ENCODE measurements around the gene MGAT4B.

The MGAT4B gene

DNA sequence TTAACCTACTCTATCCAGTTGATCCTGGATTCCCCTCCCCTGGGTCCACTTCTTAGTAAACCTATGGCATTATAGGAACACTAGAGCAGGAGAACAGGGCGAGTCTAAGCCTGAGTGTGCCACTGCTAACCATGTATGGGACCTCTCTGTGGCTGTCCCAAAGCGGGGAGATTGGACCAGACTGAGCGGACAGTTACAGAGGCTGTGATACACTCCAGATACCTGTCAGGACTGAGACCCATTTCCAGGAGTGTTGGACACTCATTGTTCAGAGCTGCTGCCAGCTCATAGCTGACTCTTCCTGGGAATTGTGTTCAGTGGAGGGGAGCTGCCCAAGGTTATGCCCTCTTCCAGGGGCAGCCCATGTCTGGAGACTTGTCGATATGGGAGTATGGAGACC lies 24.8 kb downstream of the MGAT4B start:
- no peak for TF ChIP-seq ZNF70 (CRISPR knock-in tag; IDR thresholded peaks at IDR 0.05)
- no peak for TF ChIP-seq ISL1 (CRISPR knock-in tag; IDR thresholded peaks at IDR 0.05)
- no peak for TF ChIP-seq SNAI2 (CRISPR knock-in tag; IDR thresholded peaks at IDR 0.05)
- TF ChIP-seq, protein P1, sequence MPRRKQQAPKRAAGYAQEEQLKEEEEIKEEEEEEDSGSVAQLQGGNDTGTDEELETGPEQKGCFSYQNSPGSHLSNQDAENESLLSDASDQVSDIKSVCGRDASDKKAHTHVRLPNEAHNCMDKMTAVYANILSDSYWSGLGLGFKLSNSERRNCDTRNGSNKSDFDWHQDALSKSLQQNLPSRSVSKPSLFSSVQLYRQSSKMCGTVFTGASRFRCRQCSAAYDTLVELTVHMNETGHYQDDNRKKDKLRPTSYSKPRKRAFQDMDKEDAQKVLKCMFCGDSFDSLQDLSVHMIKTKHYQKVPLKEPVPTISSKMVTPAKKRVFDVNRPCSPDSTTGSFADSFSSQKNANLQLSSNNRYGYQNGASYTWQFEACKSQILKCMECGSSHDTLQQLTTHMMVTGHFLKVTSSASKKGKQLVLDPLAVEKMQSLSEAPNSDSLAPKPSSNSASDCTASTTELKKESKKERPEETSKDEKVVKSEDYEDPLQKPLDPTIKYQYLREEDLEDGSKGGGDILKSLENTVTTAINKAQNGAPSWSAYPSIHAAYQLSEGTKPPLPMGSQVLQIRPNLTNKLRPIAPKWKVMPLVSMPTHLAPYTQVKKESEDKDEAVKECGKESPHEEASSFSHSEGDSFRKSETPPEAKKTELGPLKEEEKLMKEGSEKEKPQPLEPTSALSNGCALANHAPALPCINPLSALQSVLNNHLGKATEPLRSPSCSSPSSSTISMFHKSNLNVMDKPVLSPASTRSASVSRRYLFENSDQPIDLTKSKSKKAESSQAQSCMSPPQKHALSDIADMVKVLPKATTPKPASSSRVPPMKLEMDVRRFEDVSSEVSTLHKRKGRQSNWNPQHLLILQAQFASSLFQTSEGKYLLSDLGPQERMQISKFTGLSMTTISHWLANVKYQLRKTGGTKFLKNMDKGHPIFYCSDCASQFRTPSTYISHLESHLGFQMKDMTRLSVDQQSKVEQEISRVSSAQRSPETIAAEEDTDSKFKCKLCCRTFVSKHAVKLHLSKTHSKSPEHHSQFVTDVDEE (CRISPR knock-in tag; IDR thresholded peaks at IDR 0.05), result no peak
- TF ChIP-seq GLIS3 (CRISPR knock-in tag; IDR thresholded peaks at IDR 0.05), result no peak
- TF ChIP-seq, protein P2, sequence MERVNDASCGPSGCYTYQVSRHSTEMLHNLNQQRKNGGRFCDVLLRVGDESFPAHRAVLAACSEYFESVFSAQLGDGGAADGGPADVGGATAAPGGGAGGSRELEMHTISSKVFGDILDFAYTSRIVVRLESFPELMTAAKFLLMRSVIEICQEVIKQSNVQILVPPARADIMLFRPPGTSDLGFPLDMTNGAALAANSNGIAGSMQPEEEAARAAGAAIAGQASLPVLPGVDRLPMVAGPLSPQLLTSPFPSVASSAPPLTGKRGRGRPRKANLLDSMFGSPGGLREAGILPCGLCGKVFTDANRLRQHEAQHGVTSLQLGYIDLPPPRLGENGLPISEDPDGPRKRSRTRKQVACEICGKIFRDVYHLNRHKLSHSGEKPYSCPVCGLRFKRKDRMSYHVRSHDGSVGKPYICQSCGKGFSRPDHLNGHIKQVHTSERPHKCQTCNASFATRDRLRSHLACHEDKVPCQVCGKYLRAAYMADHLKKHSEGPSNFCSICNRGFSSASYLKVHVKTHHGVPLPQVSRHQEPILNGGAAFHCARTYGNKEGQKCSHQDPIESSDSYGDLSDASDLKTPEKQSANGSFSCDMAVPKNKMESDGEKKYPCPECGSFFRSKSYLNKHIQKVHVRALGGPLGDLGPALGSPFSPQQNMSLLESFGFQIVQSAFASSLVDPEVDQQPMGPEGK (CRISPR knock-in tag; IDR thresholded peaks at IDR 0.05; ENCODE audit: borderline replicate concordance), result no peak
- no peak for TF ChIP-seq CSDC2 (CRISPR knock-in tag; IDR thresholded peaks at IDR 0.05)
- TF ChIP-seq, protein P3, sequence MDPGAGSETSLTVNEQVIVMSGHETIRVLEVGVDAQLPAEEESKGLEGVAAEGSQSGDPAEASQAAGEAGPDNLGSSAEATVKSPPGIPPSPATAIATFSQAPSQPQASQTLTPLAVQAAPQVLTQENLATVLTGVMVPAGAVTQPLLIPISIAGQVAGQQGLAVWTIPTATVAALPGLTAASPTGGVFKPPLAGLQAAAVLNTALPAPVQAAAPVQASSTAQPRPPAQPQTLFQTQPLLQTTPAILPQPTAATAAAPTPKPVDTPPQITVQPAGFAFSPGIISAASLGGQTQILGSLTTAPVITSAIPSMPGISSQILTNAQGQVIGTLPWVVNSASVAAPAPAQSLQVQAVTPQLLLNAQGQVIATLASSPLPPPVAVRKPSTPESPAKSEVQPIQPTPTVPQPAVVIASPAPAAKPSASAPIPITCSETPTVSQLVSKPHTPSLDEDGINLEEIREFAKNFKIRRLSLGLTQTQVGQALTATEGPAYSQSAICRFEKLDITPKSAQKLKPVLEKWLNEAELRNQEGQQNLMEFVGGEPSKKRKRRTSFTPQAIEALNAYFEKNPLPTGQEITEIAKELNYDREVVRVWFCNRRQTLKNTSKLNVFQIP (CRISPR knock-in tag; IDR thresholded peaks at IDR 0.05; ENCODE audit: borderline replicate concordance, low read depth), result no peak
- TF ChIP-seq TCF4 (CRISPR knock-in tag; IDR thresholded peaks at IDR 0.05; ENCODE audit: borderline replicate concordance), result no peak
- TF ChIP-seq OSR1 (CRISPR knock-in tag; IDR thresholded peaks at IDR 0.05), result no peak
- TF ChIP-seq ARNTL (CRISPR knock-in tag; IDR thresholded peaks at IDR 0.05; ENCODE audit: borderline replicate concordance, low read depth), result no peak
- TF ChIP-seq BACH2 (CRISPR knock-in tag; IDR thresholded peaks at IDR 0.05; ENCODE audit: borderline replicate concordance), result no peak
- TF ChIP-seq, protein P4, sequence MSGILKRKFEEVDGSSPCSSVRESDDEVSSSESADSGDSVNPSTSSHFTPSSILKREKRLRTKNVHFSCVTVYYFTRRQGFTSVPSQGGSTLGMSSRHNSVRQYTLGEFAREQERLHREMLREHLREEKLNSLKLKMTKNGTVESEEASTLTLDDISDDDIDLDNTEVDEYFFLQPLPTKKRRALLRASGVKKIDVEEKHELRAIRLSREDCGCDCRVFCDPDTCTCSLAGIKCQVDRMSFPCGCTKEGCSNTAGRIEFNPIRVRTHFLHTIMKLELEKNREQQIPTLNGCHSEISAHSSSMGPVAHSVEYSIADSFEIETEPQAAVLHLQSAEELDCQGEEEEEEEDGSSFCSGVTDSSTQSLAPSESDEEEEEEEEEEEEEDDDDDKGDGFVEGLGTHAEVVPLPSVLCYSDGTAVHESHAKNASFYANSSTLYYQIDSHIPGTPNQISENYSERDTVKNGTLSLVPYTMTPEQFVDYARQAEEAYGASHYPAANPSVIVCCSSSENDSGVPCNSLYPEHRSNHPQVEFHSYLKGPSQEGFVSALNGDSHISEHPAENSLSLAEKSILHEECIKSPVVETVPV (CRISPR knock-in tag; IDR thresholded peaks at IDR 0.05), result no peak
- TF ChIP-seq ZC3H10 (CRISPR knock-in tag; IDR thresholded peaks at IDR 0.05), result no peak
- TF ChIP-seq RARB (CRISPR knock-in tag; IDR thresholded peaks at IDR 0.05), result no peak
- TF ChIP-seq ZFP3 (CRISPR knock-in tag; IDR thresholded peaks at IDR 0.05), result no peak
- ATAC-seq, result no peak

DNA sequence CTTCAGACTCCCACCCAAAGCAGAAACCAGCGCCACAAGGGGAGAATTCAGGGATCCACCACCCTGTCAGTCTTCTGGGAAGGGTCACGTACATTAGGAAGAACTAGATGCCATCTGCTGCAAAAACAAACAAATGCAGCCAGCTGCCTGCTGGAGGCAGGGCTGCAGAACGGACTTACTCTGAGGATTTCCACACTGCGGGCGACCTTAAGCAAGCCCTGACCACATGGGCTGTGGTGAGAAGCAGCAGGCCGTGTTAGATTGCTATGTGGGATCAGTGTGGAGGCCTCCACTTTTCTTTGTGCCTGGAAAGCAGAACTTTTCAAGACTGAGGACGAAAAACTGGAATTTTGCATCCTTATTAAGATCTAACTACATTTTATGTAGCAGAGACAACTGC lies 26.3 kb downstream of the MGAT4B start:
- ATAC-seq, result no peak
- no peak for TF ChIP-seq RARB (CRISPR knock-in tag; IDR thresholded peaks at IDR 0.05)

DNA sequence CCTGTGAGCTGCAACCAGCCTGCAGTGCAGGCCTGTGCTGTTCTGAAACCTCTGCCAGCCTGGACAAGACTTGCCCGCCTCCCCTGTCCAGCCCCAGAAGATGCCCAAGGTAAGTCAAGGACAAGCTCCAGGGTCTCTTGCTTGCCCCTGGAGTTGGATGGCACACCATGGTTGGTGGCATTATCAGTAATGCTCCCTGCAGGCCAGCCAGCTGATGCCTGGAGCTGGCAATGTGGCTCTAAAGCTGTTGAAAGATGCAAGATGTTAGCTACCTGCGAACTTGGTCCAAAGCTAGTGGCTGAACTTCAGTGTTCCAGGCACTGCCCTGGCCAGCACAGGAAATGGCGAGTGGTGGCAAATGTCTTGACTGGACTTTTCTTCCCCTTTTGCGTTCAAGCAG lies 26.8 kb downstream of the MGAT4B start:
- no peak for TF ChIP-seq PPARA (CRISPR knock-in tag; IDR thresholded peaks at IDR 0.05; ENCODE audit: borderline replicate concordance)
- no peak for TF ChIP-seq RARB (CRISPR knock-in tag; IDR thresholded peaks at IDR 0.05)
- no peak for TF ChIP-seq ESRRG (CRISPR knock-in tag; IDR thresholded peaks at IDR 0.05)
- no peak for TF ChIP-seq ZNF565 (CRISPR knock-in tag; conservative IDR thresholded peaks at IDR 0.05; ENCODE audit: low read depth)
- TF ChIP-seq SNAI2 (CRISPR knock-in tag; IDR thresholded peaks at IDR 0.05), result no peak
- TF ChIP-seq ARNTL (CRISPR knock-in tag; IDR thresholded peaks at IDR 0.05; ENCODE audit: borderline replicate concordance, low read depth), result no peak
- no peak for TF ChIP-seq ZNF8 (CRISPR knock-in tag; IDR thresholded peaks at IDR 0.05)
- TF ChIP-seq, protein P2 (CRISPR knock-in tag; IDR thresholded peaks at IDR 0.05; ENCODE audit: borderline replicate concordance), result no peak
- TF ChIP-seq, protein P4 (CRISPR knock-in tag; IDR thresholded peaks at IDR 0.05), result no peak
- TF ChIP-seq CSDC2 (CRISPR knock-in tag; IDR thresholded peaks at IDR 0.05), result no peak
- ATAC-seq, result no peak

All from SK-N-SH treated with all-trans-retinoic acid at 6 μM for 48 hours (cell line).